Upper lobe of left lung (tissue), 4 donors: ENCODE data around the gene MYO5B.

Experiments
- EP300 ChIP-seq, 4 donors: sonication (generic); formaldehyde crosslinking; IDR thresholded peaks; one replicate each; pipeline ENCODE4 v1.5.1; 2017; ENCODE audit warnings: antibody characterized with exemption in 4 of 4, control low read depth in 2 of 4
- POLR2A ChIP-seq, 4 donors: fragments of 450-650 bp; IDR thresholded peaks; one replicate each; pipeline ENCODE4 v1.5.1; 2016 to 2017; ENCODE audit warnings: antibody characterized with exemption in 4 of 4, mild to moderate bottlenecking in 2 of 4
- POLR2AphosphoS5 ChIP-seq, 2 donors: sonication (generic); formaldehyde crosslinking; IDR thresholded peaks; one replicate each; pipeline ENCODE4 v1.5.1; 2017; ENCODE audit warnings: antibody characterized with exemption in 2 of 2
- TF ChIP-seq, protein P1 (sequence below), 6 experiments: fragments of 450-650 bp in 4 of 6; fragments of 200-600 bp in 2 of 6; sonication (generic) in 2 of 6; IDR thresholded peaks; one replicate each; pipeline ENCODE4 v1.5.1; 2016 to 2019; ENCODE audit warnings: antibody characterized with exemption in 6 of 6

DNA sequence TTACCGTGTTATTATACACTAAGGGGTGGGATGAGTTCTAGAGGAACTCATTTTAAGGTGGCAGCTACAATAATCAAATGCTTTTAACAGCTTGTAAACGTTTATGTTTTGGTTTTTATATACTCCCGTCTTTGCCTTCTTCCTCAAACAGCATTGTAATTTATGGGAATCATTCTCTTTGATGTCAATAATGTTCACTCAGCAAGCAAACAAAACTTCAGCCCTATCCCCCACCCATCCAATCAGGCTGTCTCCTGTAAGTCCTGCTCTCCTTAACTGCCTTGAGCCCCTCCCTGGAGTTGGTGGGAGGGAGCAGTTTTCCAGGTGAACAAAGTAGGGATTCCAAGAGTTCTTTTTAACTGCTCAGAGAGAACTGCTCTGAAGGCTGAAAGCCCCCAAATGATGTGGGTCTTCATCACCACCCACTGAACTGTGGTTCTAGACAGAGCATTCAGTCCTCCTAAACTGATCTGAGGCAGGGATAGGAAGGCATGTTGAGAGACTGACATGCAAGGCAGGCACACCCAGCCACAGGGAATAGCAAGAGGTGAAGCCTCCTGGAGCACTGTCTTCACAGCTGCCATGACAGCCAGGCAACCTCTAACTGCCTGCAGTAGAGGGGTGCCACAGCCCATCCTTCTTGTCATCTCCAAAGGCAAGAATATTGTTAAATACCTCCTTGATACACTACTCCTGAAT lies 17.5 kb downstream of the MYO5B start:
- TF ChIP-seq, protein P1, sequence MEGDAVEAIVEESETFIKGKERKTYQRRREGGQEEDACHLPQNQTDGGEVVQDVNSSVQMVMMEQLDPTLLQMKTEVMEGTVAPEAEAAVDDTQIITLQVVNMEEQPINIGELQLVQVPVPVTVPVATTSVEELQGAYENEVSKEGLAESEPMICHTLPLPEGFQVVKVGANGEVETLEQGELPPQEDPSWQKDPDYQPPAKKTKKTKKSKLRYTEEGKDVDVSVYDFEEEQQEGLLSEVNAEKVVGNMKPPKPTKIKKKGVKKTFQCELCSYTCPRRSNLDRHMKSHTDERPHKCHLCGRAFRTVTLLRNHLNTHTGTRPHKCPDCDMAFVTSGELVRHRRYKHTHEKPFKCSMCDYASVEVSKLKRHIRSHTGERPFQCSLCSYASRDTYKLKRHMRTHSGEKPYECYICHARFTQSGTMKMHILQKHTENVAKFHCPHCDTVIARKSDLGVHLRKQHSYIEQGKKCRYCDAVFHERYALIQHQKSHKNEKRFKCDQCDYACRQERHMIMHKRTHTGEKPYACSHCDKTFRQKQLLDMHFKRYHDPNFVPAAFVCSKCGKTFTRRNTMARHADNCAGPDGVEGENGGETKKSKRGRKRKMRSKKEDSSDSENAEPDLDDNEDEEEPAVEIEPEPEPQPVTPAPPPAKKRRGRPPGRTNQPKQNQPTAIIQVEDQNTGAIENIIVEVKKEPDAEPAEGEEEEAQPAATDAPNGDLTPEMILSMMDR (IDR thresholded peaks at IDR 0.05): no peak
- TF ChIP-seq EP300 (IDR thresholded peaks at IDR 0.05) (no peak), POLR2A (IDR thresholded peaks at IDR 0.05) (no peak), POLR2AphosphoS5 (IDR thresholded peaks at IDR 0.05) (no peak)
